Measurements from ENCODE around the gene COBL.

COBL gene

GRCh38 chr7:51316666-51317581, at the start of gene COBL:
COBL (minus strand) TSS chr7:51316809; CDS start chr7:51316633, 176 bp downstream.
- DNase-seq, result no peak

- DNase-seq, result no peak
Observed at GRCh38 chr7:51366172-51366728, 49.6 kb upstream of the COBL start.

- no peak for DNase-seq
Observed at GRCh38 chr7:51357821-51358220, 41.2 kb upstream of the COBL start.

- no peak for DNase-seq
Observed at GRCh38 chr7:51356849-51357516, 40.4 kb upstream of the COBL start.

- DNase-seq, result no peak
Observed at GRCh38 chr7:51354897-51355296, 38.3 kb upstream of the COBL start.

- DNase-seq, result no peak
Observed at GRCh38 chr7:51354434-51354833, 37.8 kb upstream of the COBL start.

- DNase-seq, result no peak
Observed at GRCh38 chr7:51352174-51353100, 35.8 kb upstream of the COBL start.

GRCh38 chr7:51351661-51352060, 35.1 kb upstream of the COBL start:
- DNase-seq, result no peak

- DNase-seq, result no peak
Observed at GRCh38 chr7:51350546-51350896, 33.9 kb upstream of the COBL start.

- no peak for DNase-seq
Observed at GRCh38 chr7:51349820-51350545, 33.4 kb upstream of the COBL start.

GRCh38 chr7:51346126-51346525, 29.5 kb upstream of the COBL start:
- DNase-seq, result no peak

GRCh38 chr7:51344406-51345138, 28.0 kb upstream of the COBL start:
- DNase-seq, result no peak

GRCh38 chr7:51340936-51341335, 24.3 kb upstream of the COBL start:
- DNase-seq, result no peak

- DNase-seq, result no peak
Observed at GRCh38 chr7:51340029-51340838, 23.6 kb upstream of the COBL start.

GRCh38 chr7:51335057-51335456, 18.4 kb upstream of the COBL start:
- no peak for DNase-seq

GRCh38 chr7:51329696-51330263, 13.2 kb upstream of the COBL start:
- no peak for DNase-seq

GRCh38 chr7:51328351-51328801, 11.8 kb upstream of the COBL start:
- DNase-seq, result no peak

GRCh38 chr7:51327287-51327717, 10.7 kb upstream of the COBL start:
- DNase-seq, result no peak

- DNase-seq, result no peak
Observed at GRCh38 chr7:51326656-51327286, 10.2 kb upstream of the COBL start.

All from CD4-positive, alpha-beta T cell treated with Interleukin-17A for 4 hours (primary cell).